Upper lobe of right lung (tissue), 1 donor: ENCODE results near the gene IL6. TPM values are rescaled to one million over a fixed set of nuclear protein-coding genes. Genes with fewer than 3 reads are reported as not detected.

Source experiments
- ATAC-seq: fragments of 200-7000 bp; cut with Tn5 transposase; one replicate; pipeline ENCODE4 v1.9.1; 2020; ENCODE audit warnings: mild to moderate bottlenecking, moderate library complexity
- DNase-seq: peaks from one replicate; pipeline ENCODE4 v3.0.0-alpha.2; 2020
- H3K27ac ChIP-seq: fragments of 200-600 bp; one replicate; pipeline ENCODE4 v1.8.0; 2022
- H3K27me3 ChIP-seq: fragments of 200-600 bp; one replicate; pipeline ENCODE4 v1.8.0; 2022; ENCODE audit warnings: mild to moderate bottlenecking
- H3K36me3 ChIP-seq: fragments of 200-600 bp; one replicate; pipeline ENCODE4 v1.8.0; 2022
- H3K4me1 ChIP-seq: fragments of 200-600 bp; one replicate; pipeline ENCODE4 v1.8.0; 2022
- H3K4me3 ChIP-seq: fragments of 200-600 bp; one replicate; pipeline ENCODE4 v1.8.0; 2022; ENCODE audit warnings: mild to moderate bottlenecking
- H3K9me3 ChIP-seq: fragments of 200-600 bp; one replicate; pipeline ENCODE4 v1.8.0; 2022
- intact Hi-C: fragments of 100-400 bp; cut with DNase I; formaldehyde crosslinking; loops from one replicate; pipeline ENCODE4 v1.11.0; 2022
- total RNA-seq: library from RNA; stranded (reverse); fragmentation: NEBNext Ultra II Directional; extraction: Animal tissue kit (Norgen Biotek cat#: 25700); gene quantifications from one replicate; pipeline ENCODE4 v1.2.1, GENCODE V29; 2021
- TF ChIP-seq, protein P1 (sequence below): fragments of 200-600 bp; IDR thresholded peaks from one replicate; pipeline ENCODE4 v1.8.0; 2022; ENCODE audit warnings: antibody characterized with exemption
- donor health status: DM: no; HTN: yes; CAD: no; lungs with severe emphysema.

Gene IL6
- total RNA-seq, 1 donor from 2014 or later: 6.5 TPM

DNA sequence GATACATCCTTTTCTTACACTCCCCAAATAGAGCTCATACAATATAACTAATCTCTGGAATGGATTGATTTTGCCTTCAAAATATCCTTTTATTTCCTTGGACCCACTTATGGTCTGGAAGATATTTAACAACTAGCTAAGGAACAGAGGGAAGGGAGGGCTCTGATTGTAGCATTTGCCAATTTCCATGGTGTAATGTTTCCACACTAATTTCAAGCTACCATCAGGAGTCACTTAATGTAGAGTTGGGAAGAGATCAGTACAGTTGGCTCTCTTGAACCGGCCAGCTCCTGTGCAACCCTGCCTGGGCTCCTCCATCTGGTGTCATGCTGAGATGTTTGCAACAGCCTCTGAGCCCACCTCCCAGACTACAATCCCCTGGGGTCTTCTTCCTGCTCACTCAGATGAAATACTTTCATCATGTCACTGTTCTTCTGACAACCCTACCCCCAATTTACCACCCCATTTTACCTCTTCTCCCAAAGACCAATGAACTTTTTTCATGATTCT, 8.0 kb upstream of the IL6 start:
- H3K4me1 ChIP-seq: peaks cover 24% of the 10 kb centered on the region
- intact Hi-C loops: no loop called here
- H3K4me3 ChIP-seq: no peak overlapping the region
- DNase-seq (no peak), ATAC-seq (no peak)
- H3K9me3 ChIP-seq: no peaks in the 10 kb centered on the region
- TF ChIP-seq, protein P1, sequence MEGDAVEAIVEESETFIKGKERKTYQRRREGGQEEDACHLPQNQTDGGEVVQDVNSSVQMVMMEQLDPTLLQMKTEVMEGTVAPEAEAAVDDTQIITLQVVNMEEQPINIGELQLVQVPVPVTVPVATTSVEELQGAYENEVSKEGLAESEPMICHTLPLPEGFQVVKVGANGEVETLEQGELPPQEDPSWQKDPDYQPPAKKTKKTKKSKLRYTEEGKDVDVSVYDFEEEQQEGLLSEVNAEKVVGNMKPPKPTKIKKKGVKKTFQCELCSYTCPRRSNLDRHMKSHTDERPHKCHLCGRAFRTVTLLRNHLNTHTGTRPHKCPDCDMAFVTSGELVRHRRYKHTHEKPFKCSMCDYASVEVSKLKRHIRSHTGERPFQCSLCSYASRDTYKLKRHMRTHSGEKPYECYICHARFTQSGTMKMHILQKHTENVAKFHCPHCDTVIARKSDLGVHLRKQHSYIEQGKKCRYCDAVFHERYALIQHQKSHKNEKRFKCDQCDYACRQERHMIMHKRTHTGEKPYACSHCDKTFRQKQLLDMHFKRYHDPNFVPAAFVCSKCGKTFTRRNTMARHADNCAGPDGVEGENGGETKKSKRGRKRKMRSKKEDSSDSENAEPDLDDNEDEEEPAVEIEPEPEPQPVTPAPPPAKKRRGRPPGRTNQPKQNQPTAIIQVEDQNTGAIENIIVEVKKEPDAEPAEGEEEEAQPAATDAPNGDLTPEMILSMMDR: no peak
- no peaks in the 10 kb centered on the region for H3K27me3 ChIP-seq
- no peaks in the 10 kb centered on the region for H3K36me3 ChIP-seq
- no peak overlapping the region for H3K27ac ChIP-seq

GRCh38 chr7:22720791-22721786, 5.9 kb upstream of the IL6 start:
- no peak overlapping the region for H3K4me3 ChIP-seq
- no peaks in the 10 kb centered on the region for H3K9me3 ChIP-seq
- peaks cover 43% of the 10 kb centered on the region for H3K4me1 ChIP-seq
- TF ChIP-seq, protein P1: no peak
- intact Hi-C loops: no loop called here
- H3K27me3 ChIP-seq: no peaks in the 10 kb centered on the region
- no peaks in the 10 kb centered on the region for H3K36me3 ChIP-seq
- no peak for DNase-seq
- no peak overlapping the region for H3K27ac ChIP-seq
- no peak for ATAC-seq

DNA sequence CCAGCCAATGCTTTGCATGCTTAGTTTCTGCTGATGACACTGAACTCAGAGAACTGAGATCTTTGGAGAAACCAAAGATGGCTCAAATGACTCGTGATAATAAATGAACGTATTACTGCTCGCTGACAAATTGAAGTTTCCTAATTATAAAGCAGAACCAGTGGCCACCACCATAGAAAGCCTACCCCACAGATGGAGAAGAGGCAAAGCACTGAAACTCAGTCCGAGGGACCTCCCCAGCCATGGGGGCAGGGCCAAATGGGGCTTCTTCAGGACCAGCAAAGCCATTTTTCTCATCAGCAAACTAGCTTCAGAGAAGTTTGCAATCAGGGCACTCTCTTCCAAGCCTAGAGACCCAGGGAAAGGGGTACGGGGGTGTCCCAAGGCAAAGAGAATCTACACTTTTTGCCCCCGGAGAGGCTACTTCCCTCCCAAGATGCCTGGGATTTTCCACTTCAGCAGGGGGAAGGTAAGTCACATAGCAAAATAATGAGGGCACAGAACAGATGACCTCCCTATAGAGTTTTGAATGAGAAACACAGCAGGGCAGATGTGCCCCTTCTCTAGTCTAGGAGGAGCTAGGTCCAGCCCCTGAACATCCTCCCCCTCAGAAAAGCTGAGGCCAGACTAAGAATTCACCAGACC, 4.3 kb upstream of the IL6 start:
- peaks cover 45% of the 10 kb centered on the region for H3K4me1 ChIP-seq
- TF ChIP-seq, protein P1: no peak
- ATAC-seq: no peak
- no peak overlapping the region for H3K4me3 ChIP-seq
- no peaks in the 10 kb centered on the region for H3K9me3 ChIP-seq
- no peak for DNase-seq
- no peaks in the 10 kb centered on the region for H3K27me3 ChIP-seq
- no peaks in the 10 kb centered on the region for H3K36me3 ChIP-seq
- intact Hi-C loops: no loop called here
- H3K27ac ChIP-seq: peak overlapping the region; percentile 67

GRCh38 chr7:22723181-22723601, 3.8 kb upstream of the IL6 start:
- H3K9me3 ChIP-seq: no peaks in the 10 kb centered on the region
- H3K27me3 ChIP-seq: no peaks in the 10 kb centered on the region
- intact Hi-C loops: no loop called here
- no peaks in the 10 kb centered on the region for H3K36me3 ChIP-seq
- H3K4me3 ChIP-seq: no peak overlapping the region
- TF ChIP-seq, protein P1: no peak
- peak; percentile 48 for ATAC-seq
- DNase-seq: peak; percentile 86
- peak overlapping the region; percentile 67 for H3K27ac ChIP-seq
- H3K4me1 ChIP-seq: peaks cover 41% of the 10 kb centered on the region

GRCh38 chr7:22723637-22724036, 3.4 kb upstream of the IL6 start:
- Histone ChIP-seq H3K36me3 (no peaks in the 10 kb centered on the region), H3K27ac (peak overlapping the region; percentile 67), H3K9me3 (no peaks in the 10 kb centered on the region), H3K27me3 (no peaks in the 10 kb centered on the region), H3K4me1 (peaks cover 41% of the 10 kb centered on the region), H3K4me3 (no peak overlapping the region)
- intact Hi-C loops: no loop called here
- TF ChIP-seq, protein P1: no peak
- peak; percentile 42 for ATAC-seq
- DNase-seq: no peak
